Lower leg skin (tissue), 3 donors: ENCODE data around the gene RESP18.

ENCODE experiments used
- CTCF ChIP-seq, 3 donors: fragments of 450-650 bp; IDR thresholded peaks; one replicate each; pipeline ENCODE4 v1.5.1; 2016; ENCODE audit warnings: antibody characterized with exemption in 3 of 3, mild to moderate bottlenecking in 3 of 3, moderate library complexity in 2 of 3
- POLR2A ChIP-seq, 2 donors: fragments of 450-650 bp; IDR thresholded peaks; one replicate each; pipeline ENCODE4 v1.6.1; 2016 to 2017; ENCODE audit warnings: antibody characterized with exemption in 2 of 2, mild to moderate bottlenecking in 1 of 2, moderate library complexity in 1 of 2

- no peak for TF ChIP-seq CTCF (IDR thresholded peaks at IDR 0.05)
- TF ChIP-seq POLR2A (IDR thresholded peaks at IDR 0.05) = no peak
Measured at GRCh38 chr2:219285894-219286425, 46.6 kb downstream of the RESP18 start.
